OCI-LY3 (cell line): ENCODE measurements around the gene EMP1.

Experiments
- H2AFZ ChIP-seq: fragments of 200-600, 300-600 bp; shearing (Covaris generic); 2 replicates; pipeline ENCODE4 v1.6.0; 2014; ENCODE audit warnings: antibody characterized with exemption, low read depth, low read length
- H3K27ac ChIP-seq: fragments of 200-600, 300-600 bp; sonication (generic); 2 replicates; pipeline ENCODE4 v1.5.1; 2014; ENCODE audit warnings: mild to moderate bottlenecking, low read length, moderate library complexity, mixed read lengths
- H3K27me3 ChIP-seq: fragments of 200-600, 300-600 bp; sonication (generic); 2 replicates; pipeline ENCODE4 v1.6.1; 2014; ENCODE audit warnings: low read depth, low read length, mixed read lengths
- H3K36me3 ChIP-seq: fragments of 200-600, 300-600 bp; sonication (generic); replicated peaks from 2 replicates; pipeline ENCODE3; 2014; ENCODE audit warnings: low read depth, low read length, mixed read lengths
- H3K4me1 ChIP-seq: fragments of 300-600, 200-600 bp; sonication (generic); 2 replicates; pipeline ENCODE4 v1.6.1; 2014; ENCODE audit warnings: low read length, mixed read lengths
- H3K4me2 ChIP-seq: fragments of 200-600, 300-600 bp; sonication (generic); 2 replicates; pipeline ENCODE4 v1.6.1; 2014; ENCODE audit warnings: low read length, mixed read lengths
- H3K4me3 ChIP-seq: fragments of 300-600, 200-600 bp; sonication (generic); 2 replicates; pipeline ENCODE4 v1.5.1; 2014; ENCODE audit warnings: antibody characterized with exemption, mild to moderate bottlenecking, low read length, moderate library complexity
- H3K79me2 ChIP-seq: fragments of 300-600, 200-600 bp; shearing (Covaris generic); 2 replicates; pipeline ENCODE4 v1.6.1; 2014; ENCODE audit warnings: mild to moderate bottlenecking, low read length, mixed read lengths
- H3K9ac ChIP-seq: fragments of 300-600, 200-600 bp; shearing (Covaris generic); 2 replicates; pipeline ENCODE4 v1.6.0; 2014; ENCODE audit warnings: mild to moderate bottlenecking, low read length, moderate library complexity
- H3K9me3 ChIP-seq: fragments of 200-600, 300-600 bp; shearing (Covaris generic); 2 replicates; pipeline ENCODE4 v1.6.1; 2014; ENCODE audit warnings: low read length, mixed read lengths; ENCODE audit not compliant: insufficient read depth
- H4K20me1 ChIP-seq: fragments of 200-600, 300-600 bp; sonication (generic); 2 replicates; pipeline ENCODE4 v1.6.1; 2016; ENCODE audit warnings: low read length, mixed read lengths; ENCODE audit not compliant: insufficient read depth
- CTCF ChIP-seq: fragments of 200-600, 300-600 bp; sonication (generic); IDR thresholded peaks from 2 replicates; pipeline ENCODE4 v1.5.1; 2014; ENCODE audit warnings: antibody characterized with exemption, low read length, low read depth
- EZH2phosphoT487 ChIP-seq: fragments of 200-600 bp; shearing (Covaris generic); IDR thresholded peaks from 2 replicates; pipeline ENCODE4 v1.6.1; 2018; ENCODE audit warnings: antibody characterized with exemption, mixed run types, low read depth

Gene EMP1

GRCh38 chr12:13248964-13249363 is 52.4 kb downstream of the EMP1 start:
- H3K9me3 ChIP-seq = no peaks in the 10 kb centered on the region
- TF ChIP-seq CTCF (no peak), EZH2phosphoT487 (no peak)

DNA sequence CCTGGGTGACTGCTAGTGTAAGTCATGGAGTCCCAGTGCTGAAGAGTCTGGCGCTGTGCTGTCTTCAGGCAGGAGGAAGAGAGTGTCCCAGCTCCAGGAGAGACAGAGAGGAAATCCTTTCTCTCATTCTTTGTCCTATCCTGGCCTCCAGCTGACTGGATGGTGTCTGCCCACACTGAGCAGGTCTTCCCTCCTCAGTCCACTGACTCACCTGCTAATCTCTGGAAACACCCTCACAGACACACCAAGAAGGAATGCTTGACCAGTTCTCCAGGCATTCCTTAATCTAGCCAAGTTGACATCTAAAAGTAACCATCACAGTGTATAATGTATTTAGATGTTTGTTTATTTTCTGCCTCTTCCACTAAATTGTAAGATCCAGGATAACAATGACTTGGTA is 53.9 kb downstream of the EMP1 start:
- H3K27me3 ChIP-seq = peaks cover 50% of the 10 kb centered on the region
- no peak overlapping the region for H3K27ac ChIP-seq
- no peak overlapping the region for H2AFZ ChIP-seq
- TF ChIP-seq EZH2phosphoT487 (no peak), CTCF (no peak)
- H3K9me3 ChIP-seq = no peaks in the 10 kb centered on the region
- H3K9ac ChIP-seq = no peak overlapping the region
- no peaks in the 10 kb centered on the region for H3K4me1 ChIP-seq
- no peaks in the 10 kb centered on the region for H3K36me3 ChIP-seq
- no peak overlapping the region for H3K4me3 ChIP-seq
- H3K79me2 ChIP-seq = no peaks in the 10 kb centered on the region
- H3K4me2 ChIP-seq = no peak overlapping the region
- no peaks in the 10 kb centered on the region for H4K20me1 ChIP-seq

More at GRCh38 chr12:13248964-13249363, 52.4 kb downstream of the EMP1 start:
- peaks cover 50% of the 10 kb centered on the region for H3K27me3 ChIP-seq
- H3K36me3 ChIP-seq = no peaks in the 10 kb centered on the region
- H4K20me1 ChIP-seq = no peaks in the 10 kb centered on the region
- no peak overlapping the region for H3K4me2 ChIP-seq
- H2AFZ ChIP-seq = no peak overlapping the region
- H3K4me1 ChIP-seq = no peaks in the 10 kb centered on the region
- H3K9ac ChIP-seq = no peak overlapping the region
- H3K27ac ChIP-seq = no peak overlapping the region
- no peak overlapping the region for H3K4me3 ChIP-seq
- H3K79me2 ChIP-seq = no peaks in the 10 kb centered on the region

- H3K9ac ChIP-seq = no peak overlapping the region
- no peak overlapping the region for H3K4me3 ChIP-seq
- TF ChIP-seq CTCF (no peak), EZH2phosphoT487 (no peak)
- H4K20me1 ChIP-seq = no peaks in the 10 kb centered on the region
- no peak overlapping the region for H3K27ac ChIP-seq
- H3K4me2 ChIP-seq = no peak overlapping the region
- no peaks in the 10 kb centered on the region for H3K36me3 ChIP-seq
- H3K79me2 ChIP-seq = no peaks in the 10 kb centered on the region
- H2AFZ ChIP-seq = no peak overlapping the region
- peaks cover 51% of the 10 kb centered on the region for H3K27me3 ChIP-seq
- H3K4me1 ChIP-seq = 0 out of 2 replicates have a peak, but pooled peaks cover 3% of the 10 kb centered on the region
- no peaks in the 10 kb centered on the region for H3K9me3 ChIP-seq
Measured at GRCh38 chr12:13251521-13251920, 55.0 kb downstream of the EMP1 start.

GRCh38 chr12:13252024-13252423 is 55.5 kb downstream of the EMP1 start:
- no peak overlapping the region for H2AFZ ChIP-seq

More at GRCh38 chr12:13252024-13252423, 55.5 kb downstream of the EMP1 start:
- no peak overlapping the region for H3K9ac ChIP-seq
- no peaks in the 10 kb centered on the region for H4K20me1 ChIP-seq
- peaks cover 54% of the 10 kb centered on the region for H3K27me3 ChIP-seq
- no peaks in the 10 kb centered on the region for H3K36me3 ChIP-seq
- no peaks in the 10 kb centered on the region for H3K9me3 ChIP-seq
- H3K4me1 ChIP-seq = 0 out of 2 replicates have a peak, but pooled peaks cover 3% of the 10 kb centered on the region
- H3K4me3 ChIP-seq = no peak overlapping the region
- H3K4me2 ChIP-seq = no peak overlapping the region
- TF ChIP-seq EZH2phosphoT487 (no peak), CTCF (no peak)
- no peaks in the 10 kb centered on the region for H3K79me2 ChIP-seq
- H3K27ac ChIP-seq = no peak overlapping the region
